ENCODE measurements around the gene CHST14.

Gene CHST14

DNA sequence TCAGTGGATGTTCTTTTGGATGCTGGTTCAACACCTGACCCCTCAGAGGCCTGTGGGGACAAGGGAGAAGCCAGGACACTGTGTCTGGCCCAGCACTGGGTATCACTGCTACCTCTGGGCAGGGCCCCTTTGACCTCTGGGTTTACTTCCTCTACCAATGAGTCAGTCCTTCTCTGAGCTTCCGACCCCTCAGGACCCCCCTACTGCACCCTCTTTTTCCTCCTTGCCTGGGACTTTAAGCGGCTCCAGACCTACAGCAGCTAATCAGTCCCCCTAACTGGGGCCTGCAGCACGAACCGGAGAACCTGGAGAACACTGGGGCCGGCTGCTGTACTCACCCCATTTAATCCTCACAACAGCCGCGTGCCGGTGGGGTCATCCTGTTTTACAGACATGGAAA, 3.8 kb downstream of the CHST14 start:
- Histone ChIP-seq H3K36me3 (replicated peaks) (no peaks in the 10 kb centered on the region), H3K27me3 (replicated peaks) (no peaks in the 10 kb centered on the region), H3K27ac (no peak overlapping the region), H3K4me3 (ENCODE audit: low read depth, low read length) (no peak overlapping the region)
- in situ Hi-C loops (cut with HindIII; ENCODE audit: low pct_ligation_motif_present, low sequenced_read_pairs), result no loop called here
- no peak for DNase-seq
- TF ChIP-seq, protein P1, sequence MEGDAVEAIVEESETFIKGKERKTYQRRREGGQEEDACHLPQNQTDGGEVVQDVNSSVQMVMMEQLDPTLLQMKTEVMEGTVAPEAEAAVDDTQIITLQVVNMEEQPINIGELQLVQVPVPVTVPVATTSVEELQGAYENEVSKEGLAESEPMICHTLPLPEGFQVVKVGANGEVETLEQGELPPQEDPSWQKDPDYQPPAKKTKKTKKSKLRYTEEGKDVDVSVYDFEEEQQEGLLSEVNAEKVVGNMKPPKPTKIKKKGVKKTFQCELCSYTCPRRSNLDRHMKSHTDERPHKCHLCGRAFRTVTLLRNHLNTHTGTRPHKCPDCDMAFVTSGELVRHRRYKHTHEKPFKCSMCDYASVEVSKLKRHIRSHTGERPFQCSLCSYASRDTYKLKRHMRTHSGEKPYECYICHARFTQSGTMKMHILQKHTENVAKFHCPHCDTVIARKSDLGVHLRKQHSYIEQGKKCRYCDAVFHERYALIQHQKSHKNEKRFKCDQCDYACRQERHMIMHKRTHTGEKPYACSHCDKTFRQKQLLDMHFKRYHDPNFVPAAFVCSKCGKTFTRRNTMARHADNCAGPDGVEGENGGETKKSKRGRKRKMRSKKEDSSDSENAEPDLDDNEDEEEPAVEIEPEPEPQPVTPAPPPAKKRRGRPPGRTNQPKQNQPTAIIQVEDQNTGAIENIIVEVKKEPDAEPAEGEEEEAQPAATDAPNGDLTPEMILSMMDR (IDR thresholded peaks at IDR 0.05; ENCODE audit: low read depth, low read length, missing control alignments), result no peak

DNA sequence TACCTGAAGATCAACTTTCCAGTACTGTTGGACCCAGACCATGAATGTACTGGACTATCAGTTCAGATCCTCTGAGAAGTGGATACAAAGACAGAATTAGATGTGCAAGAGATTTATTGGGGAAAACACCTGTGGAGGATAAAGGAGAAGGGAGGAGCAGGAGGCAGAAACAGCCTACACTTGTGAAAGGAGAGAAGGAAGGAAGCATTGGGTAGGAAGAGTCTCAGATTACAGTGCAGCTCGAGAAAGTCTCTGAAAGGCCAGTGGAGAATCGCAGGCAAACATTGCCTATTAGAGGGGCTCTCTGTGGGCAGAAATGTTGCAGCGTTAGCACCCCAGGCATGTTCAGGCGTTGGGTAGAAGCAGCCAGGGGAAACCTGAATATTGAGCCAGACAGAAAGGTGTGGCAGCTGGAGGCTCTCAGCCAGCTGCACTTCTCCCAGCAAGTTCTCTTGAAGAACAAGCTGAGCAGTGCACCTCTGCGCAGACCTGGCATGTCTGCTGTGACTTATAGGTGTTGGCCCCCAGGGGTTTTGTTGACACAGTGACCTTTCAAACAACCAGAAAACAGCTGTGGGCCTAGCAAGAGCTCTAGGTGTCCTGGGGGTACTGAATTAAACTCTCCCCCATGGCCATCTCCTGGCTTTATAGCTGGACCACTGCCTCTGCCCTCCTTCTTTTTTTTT, 7.0 kb downstream of the CHST14 start:
- TF ChIP-seq, protein P1 (IDR thresholded peaks at IDR 0.05; ENCODE audit: low read depth, low read length, missing control alignments), result no peak
- Histone ChIP-seq H3K27me3 (replicated peaks) (no peaks in the 10 kb centered on the region), H3K27ac (no peak overlapping the region), H3K36me3 (replicated peaks) (no peaks in the 10 kb centered on the region), H3K4me3 (ENCODE audit: low read depth, low read length) (no peak overlapping the region)
- in situ Hi-C loops (cut with HindIII; ENCODE audit: low pct_ligation_motif_present, low sequenced_read_pairs), result no loop called here
- DNase-seq, result no peak

DNA sequence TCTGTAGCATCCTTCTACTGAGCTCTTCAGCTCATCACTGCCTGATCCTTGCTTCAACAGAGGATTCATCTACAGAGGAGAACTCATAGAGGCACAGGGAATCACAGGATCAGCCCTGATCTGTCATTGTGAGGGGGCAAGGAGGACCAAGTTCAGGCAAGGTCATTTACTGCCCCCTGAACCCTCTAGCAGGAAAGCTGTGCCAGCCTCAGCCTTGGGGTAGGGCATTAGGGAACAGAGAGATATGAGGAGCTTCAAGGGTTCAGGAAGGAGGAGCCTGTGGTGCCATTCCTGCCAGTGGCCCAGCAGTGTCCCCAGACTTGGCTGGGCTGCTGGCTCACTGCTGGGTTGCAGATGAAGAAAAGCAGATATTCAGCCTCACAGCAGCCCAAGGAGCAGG, 8.2 kb downstream of the CHST14 start:
- Histone ChIP-seq H3K27me3 (replicated peaks) (no peaks in the 10 kb centered on the region), H3K36me3 (replicated peaks) (no peaks in the 10 kb centered on the region), H3K27ac (no peak overlapping the region), H3K4me3 (ENCODE audit: low read depth, low read length) (no peak overlapping the region)
- in situ Hi-C loops (cut with HindIII; ENCODE audit: low pct_ligation_motif_present, low sequenced_read_pairs), result no loop called here
- no peak for DNase-seq
- TF ChIP-seq, protein P1 (IDR thresholded peaks at IDR 0.05; ENCODE audit: low read depth, low read length, missing control alignments), result no peak

DNA sequence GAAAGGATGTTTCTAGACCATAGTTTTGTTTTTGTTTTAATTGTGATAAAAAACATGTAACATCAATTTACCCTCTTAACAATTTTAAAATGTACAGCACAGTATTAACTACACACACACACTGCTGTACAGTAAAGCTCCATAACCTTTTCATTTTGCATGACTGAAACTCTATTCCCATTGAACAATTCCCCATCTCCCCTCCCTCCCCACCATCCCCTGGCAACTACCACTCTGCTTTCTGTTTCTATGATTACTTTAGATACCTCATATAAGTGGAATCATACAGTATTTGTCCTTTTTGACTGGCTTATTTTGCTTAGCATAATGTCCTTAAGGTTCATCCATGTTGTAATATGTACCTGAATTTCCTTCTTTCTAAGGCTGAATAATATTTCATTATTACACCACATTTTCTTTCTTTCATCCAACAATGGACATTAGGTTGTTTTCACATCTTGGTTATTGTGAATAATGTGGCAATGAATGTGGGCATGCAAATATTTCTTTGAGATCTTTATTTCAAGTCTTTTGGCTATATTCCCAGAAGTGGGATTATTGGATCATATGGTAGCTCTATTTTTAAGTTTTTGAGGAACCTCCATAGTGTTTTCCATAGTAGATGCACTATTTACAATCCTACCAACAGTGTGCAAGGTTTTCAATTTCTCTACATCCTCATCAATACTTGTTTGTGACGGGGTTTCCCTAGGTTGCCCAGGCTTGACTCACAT, 10.7 kb downstream of the CHST14 start:
- in situ Hi-C loops (cut with HindIII; ENCODE audit: low pct_ligation_motif_present, low sequenced_read_pairs), result no loop called here
- no peak for DNase-seq
- Histone ChIP-seq H3K27me3 (replicated peaks) (no peaks in the 10 kb centered on the region), H3K27ac (no peak overlapping the region), H3K36me3 (replicated peaks) (no peaks in the 10 kb centered on the region), H3K4me3 (ENCODE audit: low read depth, low read length) (no peak overlapping the region)
- TF ChIP-seq, protein P1 (IDR thresholded peaks at IDR 0.05; ENCODE audit: low read depth, low read length, missing control alignments), result no peak

DNA sequence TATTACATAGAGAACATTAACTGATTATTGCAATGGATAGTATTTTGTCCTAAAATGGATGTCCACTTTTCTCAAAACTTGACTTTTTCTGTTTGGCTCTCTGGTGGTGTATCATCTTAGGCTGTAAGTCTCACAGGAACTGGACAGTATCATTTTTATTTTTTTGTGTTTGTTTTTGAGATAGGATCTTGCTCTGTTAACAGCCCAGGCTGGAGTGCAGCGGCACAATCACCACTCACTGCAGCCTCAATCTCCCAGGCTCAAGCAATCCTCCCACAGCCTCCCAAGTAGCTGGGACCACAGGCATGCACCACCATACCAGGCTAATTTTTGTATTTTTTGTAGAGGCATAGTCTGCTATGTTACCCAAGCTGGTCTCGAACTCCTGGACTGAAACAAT, 13.1 kb downstream of the CHST14 start:
- Histone ChIP-seq H3K27me3 (replicated peaks) (no peaks in the 10 kb centered on the region), H3K27ac (no peak overlapping the region), H3K4me3 (ENCODE audit: low read depth, low read length) (no peak overlapping the region), H3K36me3 (replicated peaks) (no peaks in the 10 kb centered on the region)
- in situ Hi-C loops (cut with HindIII; ENCODE audit: low pct_ligation_motif_present, low sequenced_read_pairs), result no loop called here
- TF ChIP-seq, protein P1 (IDR thresholded peaks at IDR 0.05; ENCODE audit: low read depth, low read length, missing control alignments), result no peak
- DNase-seq, result no peak
